Astrocyte (in vitro differentiated cells and primary cell): Measurements from ENCODE around the gene MAGEH1. TPM values are rescaled to one million over a fixed set of nuclear protein-coding genes. Genes with fewer than 3 reads are reported as not detected.
"Not testable (repeated sequence)": the region's sequence is repeated elsewhere in the genome, so short reads cannot be mapped to it uniquely, and the experiment has no call there.

Experiments
- DNase-seq: peaks from one replicate; pipeline ENCODE4 v3.0.0-alpha.2; 2010; ENCODE audit warnings: low read depth
- FAIRE-seq: peaks from 2 replicates; lab custom pipeline; 2011; peaks lifted over from hg19 to GRCh38; lab: Jason Lieb, UNC
- H2AFZ ChIP-seq: 2 replicates; pipeline ENCODE4 v1.6.0; 2012; ENCODE audit warnings: low read depth, low read length, inconsistent platforms
- H3K27ac ChIP-seq: 2 replicates; pipeline ENCODE4 v1.5.1; 2011; ENCODE audit warnings: low read depth, low read length, inconsistent platforms
- H3K27me3 ChIP-seq: 2 replicates; pipeline ENCODE4 v1.6.0; 2011; ENCODE audit warnings: low read length, inconsistent platforms; ENCODE audit not compliant: insufficient read depth
- H3K36me3 ChIP-seq: 2 replicates; pipeline ENCODE4 v1.5.1; 2011; ENCODE audit warnings: low read length, inconsistent platforms; ENCODE audit not compliant: insufficient read depth
- H3K4me1 ChIP-seq: 2 replicates; pipeline ENCODE4 v1.5.1; 2011; ENCODE audit warnings: low read length, inconsistent platforms; ENCODE audit not compliant: insufficient read depth
- H3K4me2 ChIP-seq: 2 replicates; pipeline ENCODE4 v1.6.0; 2012; ENCODE audit warnings: low read length, inconsistent platforms
- H3K4me3 ChIP-seq: 2 replicates; pipeline ENCODE4 v1.5.1; 2011; ENCODE audit warnings: low read depth, mild to moderate bottlenecking, low read length, inconsistent platforms; ENCODE audit not compliant: insufficient read depth
- H3K79me2 ChIP-seq: 2 replicates; pipeline ENCODE4 v1.6.0; 2012; ENCODE audit warnings: mild to moderate bottlenecking, low read length, inconsistent platforms; ENCODE audit not compliant: insufficient read depth
- H3K9ac ChIP-seq: 2 replicates; pipeline ENCODE4 v1.6.0; 2012; ENCODE audit warnings: mild to moderate bottlenecking, low read length, inconsistent platforms
- H3K9me3 ChIP-seq: 2 replicates; pipeline ENCODE4 v1.5.1; 2012; ENCODE audit warnings: low read depth, mild to moderate bottlenecking, low read length, inconsistent platforms; ENCODE audit not compliant: insufficient read depth
- H4K20me1 ChIP-seq: 2 replicates; pipeline ENCODE4 v1.6.0; 2012; ENCODE audit warnings: low read length, inconsistent platforms; ENCODE audit not compliant: insufficient read depth
- H3K27ac Mint-ChIP-seq: one replicate; pipeline ENCODE4 v1.8.0; 2021; ENCODE audit warnings: mild to moderate bottlenecking, mixed read lengths; ENCODE audit not compliant: unreplicated experiment
- H3K27me3 Mint-ChIP-seq: one replicate; pipeline ENCODE4 v1.8.0; 2021; ENCODE audit warnings: low read depth, mixed read lengths; ENCODE audit not compliant: unreplicated experiment
- H3K36me3 Mint-ChIP-seq: one replicate; pipeline ENCODE4 v1.8.0; 2021; ENCODE audit warnings: low read depth, mixed read lengths; ENCODE audit not compliant: unreplicated experiment
- H3K4me1 Mint-ChIP-seq: one replicate; pipeline ENCODE4 v1.8.0; 2021; ENCODE audit warnings: low read depth, mixed read lengths; ENCODE audit not compliant: unreplicated experiment
- H3K4me3 Mint-ChIP-seq: one replicate; pipeline ENCODE4 v1.8.0; 2021; ENCODE audit warnings: mild to moderate bottlenecking, moderate library complexity, mixed read lengths; ENCODE audit not compliant: unreplicated experiment
- H3K9me3 Mint-ChIP-seq: one replicate; pipeline ENCODE4 v1.8.0; 2021; ENCODE audit warnings: mild to moderate bottlenecking, mixed read lengths; ENCODE audit not compliant: unreplicated experiment
- CTCF ChIP-seq: IDR thresholded peaks from 2 replicates; pipeline ENCODE4 v1.5.1; 2011; ENCODE audit warnings: low read depth, mild to moderate bottlenecking, inconsistent platforms, low read length, moderate library complexity; ENCODE audit not compliant: insufficient read depth
- EZH2 ChIP-seq: IDR thresholded peaks from 2 replicates; pipeline ENCODE4 v1.6.1; 2012; ENCODE audit warnings: mild to moderate bottlenecking, low read length, inconsistent platforms; ENCODE audit not compliant: insufficient read depth
- total RNA-seq: library from RNA; stranded (reverse); gene quantifications from 2 replicates; pipeline ENCODE4 v1.2.1, GENCODE V29; 2021

Gene MAGEH1
- total RNA-seq, 1 donor from 2014 or later, result 15.4 TPM

- Histone ChIP-seq H3K4me2 (peak overlapping the region; percentile 92), H3K9me3 (no peaks in the 10 kb centered on the region), H3K4me1 (no peaks in the 10 kb centered on the region), H3K27me3 (no peaks in the 10 kb centered on the region), H3K27ac (peak overlapping the region; percentile 66), H3K79me2 (peaks cover 10% of the 10 kb centered on the region), H3K4me3 (peak overlapping the region; percentile 80), H2AFZ (peak overlapping the region; percentile 74), H3K36me3 (no peaks in the 10 kb centered on the region), H3K9ac (peak overlapping the region; percentile 89), H4K20me1 (no peaks in the 10 kb centered on the region)
- Mint-ChIP-seq H3K36me3 (no peaks in the 10 kb centered on the region), H3K4me3 (peak overlapping the region; percentile 97), H3K27me3 (no peaks in the 10 kb centered on the region), H3K4me1 (peaks cover 3% of the 10 kb centered on the region), H3K9me3 (no peaks in the 10 kb centered on the region), H3K27ac (peak overlapping the region; percentile 87)
- DNase-seq (no peak), FAIRE-seq (no peak)
- no peak for TF ChIP-seq CTCF
- no peak for TF ChIP-seq EZH2
Observed at GRCh38 chrX:55452833-55453124, 852 bp downstream of the MAGEH1 start.

- not testable (repeated sequence) for H3K9me3 ChIP-seq, H2AFZ ChIP-seq, H3K9ac ChIP-seq, H3K27me3 Mint-ChIP-seq, H3K9me3 Mint-ChIP-seq, H3K4me1 Mint-ChIP-seq, H3K4me1 ChIP-seq, H3K4me2 ChIP-seq, H4K20me1 ChIP-seq, H3K4me3 ChIP-seq, H3K79me2 ChIP-seq, DNase-seq, H3K4me3 Mint-ChIP-seq, H3K27ac ChIP-seq, H3K36me3 Mint-ChIP-seq, H3K27me3 ChIP-seq, H3K27ac Mint-ChIP-seq, H3K36me3 ChIP-seq
- peak; percentile 81 for FAIRE-seq
Observed at GRCh38 chrX:55455708-55456107, 3.8 kb downstream of the MAGEH1 start.

- H3K27ac Mint-ChIP-seq, H4K20me1 ChIP-seq, H3K4me1 ChIP-seq, H3K9me3 ChIP-seq, H3K27ac ChIP-seq, H3K36me3 ChIP-seq, H3K79me2 ChIP-seq, H3K9me3 Mint-ChIP-seq, H3K4me2 ChIP-seq, H3K4me3 ChIP-seq, H3K27me3 Mint-ChIP-seq, H3K27me3 ChIP-seq, H3K9ac ChIP-seq, H2AFZ ChIP-seq, H3K36me3 Mint-ChIP-seq, H3K4me1 Mint-ChIP-seq, H3K4me3 Mint-ChIP-seq, DNase-seq, FAIRE-seq: not testable (repeated sequence)
Observed at GRCh38 chrX:55459426-55459825, 7.5 kb downstream of the MAGEH1 start.

GRCh38 chrX:55459926-55460325, 8.0 kb downstream of the MAGEH1 start:
- H3K4me2 ChIP-seq, H3K9me3 Mint-ChIP-seq, H3K9me3 ChIP-seq, H3K27ac ChIP-seq, H3K79me2 ChIP-seq, H3K36me3 ChIP-seq, H3K36me3 Mint-ChIP-seq, DNase-seq, H3K27me3 Mint-ChIP-seq, H3K27me3 ChIP-seq, H3K4me1 Mint-ChIP-seq, H4K20me1 ChIP-seq, H3K27ac Mint-ChIP-seq, FAIRE-seq, H2AFZ ChIP-seq, H3K9ac ChIP-seq, H3K4me3 Mint-ChIP-seq, H3K4me3 ChIP-seq, H3K4me1 ChIP-seq: not testable (repeated sequence)

- H3K9me3 ChIP-seq, H3K9ac ChIP-seq, H3K27me3 ChIP-seq, H3K4me3 ChIP-seq, H3K27ac Mint-ChIP-seq, H3K36me3 ChIP-seq, H3K27me3 Mint-ChIP-seq, H3K4me3 Mint-ChIP-seq, H3K4me1 ChIP-seq, H3K4me1 Mint-ChIP-seq, H3K4me2 ChIP-seq, H3K9me3 Mint-ChIP-seq, H3K27ac ChIP-seq, H3K79me2 ChIP-seq, DNase-seq, H2AFZ ChIP-seq, H4K20me1 ChIP-seq, H3K36me3 Mint-ChIP-seq: not testable (repeated sequence)
- peak; percentile 64 for FAIRE-seq
Observed at GRCh38 chrX:55464050-55464449, 12.1 kb downstream of the MAGEH1 start.
